Adrenal gland (tissue), 12 donors: ENCODE measurements around the gene CLDN5. TPM values are rescaled to one million over a fixed set of nuclear protein-coding genes. Genes with fewer than 3 reads are reported as not detected.

Experiments used
- DNase-seq, 7 donors: peaks; one replicate each; pipeline ENCODE4 v3.0.0-alpha.2; 2019 to 2020
- H3K27ac ChIP-seq, 5 donors: fragments of 200-600 bp; sonication (generic) in 4 of 5; 1 replicate in 3 of 5; 2 replicates in 2 of 5; pipeline versions ENCODE4 v1.5.1 to v1.8.0; 2016 to 2020; ENCODE audit warnings: mild to moderate bottlenecking in 1 of 5
- H3K27me3 ChIP-seq: fragments of 200-600 bp; 2 replicates; pipeline ENCODE4 v1.8.0; 2021
- H3K36me3 ChIP-seq, 2 donors: fragments of 200-600 bp; replicated peaks in 1 of 2; 1 replicate in 1 of 2; 2 replicates in 1 of 2; pipeline versions ENCODE4 v1.5.1 to v1.8.0; 2018 to 2022
- H3K4me1 ChIP-seq, 2 donors: fragments of 200-600 bp; replicated peaks in 1 of 2; 1 replicate in 1 of 2; 2 replicates in 1 of 2; pipeline versions ENCODE4 v1.5.1 to v1.8.0; 2018 to 2021
- H3K4me3 ChIP-seq, 4 donors: fragments of 200-600 bp; sonication (generic) in 3 of 4; one replicate each; pipeline ENCODE4 v1.5.1; 2016 to 2018
- H3K9me3 ChIP-seq, 3 donors: fragments of 200-600 bp; sonication (generic) in 1 of 3; replicated peaks in 1 of 3; 1 replicate in 2 of 3; 2 replicates in 1 of 3; pipeline versions ENCODE4 v1.5.1 to v1.8.0; 2016 to 2021
- POLR2A ChIP-seq, 2 donors: fragments of 450-650 bp; IDR thresholded peaks; one replicate each; pipeline ENCODE4 v1.6.1; 2017; ENCODE audit warnings: antibody characterized with exemption in 2 of 2, mild to moderate bottlenecking in 2 of 2, moderate library complexity in 1 of 2
- WGBS, 4 donors: extraction: QIAGEN DNeasy Blood & Tissue Kit in 2 of 4; methylation state at CpG; one replicate each; pipeline versions ENCODE4 v1.1.5 to v1.1.7; 2013 to 2017; 5-methylcytosine and 5-hydroxymethylcytosine counted together
- intact Hi-C, 2 donors: fragments of 100-400 bp; cut with DNase I; formaldehyde crosslinking; loops; one replicate each; pipeline versions ENCODE4 v1.14.1 to v1.15.0; 2022 to 2023
- polyA plus RNA-seq, 3 donors: library from polyadenylated mRNA; stranded (reverse); fragments of 200-250 nt in 2 of 3; fragments of 350-450 nt in 1 of 3; fragmentation: Illumina TruSeq in 1 of 3; extraction: RNeasy Lipid Tissue Mini Kit (QIAGEN cat#74804) in 1 of 3; gene quantifications; one replicate each; pipeline ENCODE4 v1.2.3, GENCODE V29; 2013 to 2014
- total RNA-seq, 9 donors: library from RNA; depleted of rRNA in 4 of 9; stranded (reverse); fragments of >200 nt in 4 of 9; fragments of 120-200 nt in 1 of 9; fragmentation: NEBNext Ultra II Directional in 1 of 9; extraction: Animal tissue kit (Norgen Biotek cat#: 25700) in 1 of 9; gene quantifications; one replicate each; pipeline versions ENCODE4 v1.1.0 to v1.2.4, GENCODE V29; 2013 to 2023
- TF ChIP-seq, protein P1 (sequence below), 6 experiments: fragments of 450-650 bp in 4 of 6; fragments of 200-600 bp in 2 of 6; sonication (generic) in 1 of 6; IDR thresholded peaks; 1 replicate in 5 of 6; 2 replicates in 1 of 6; pipeline versions ENCODE4 v1.5.1 to v1.8.0; 2016 to 2021; ENCODE audit warnings: antibody characterized with exemption in 6 of 6, mild to moderate bottlenecking in 2 of 6, moderate library complexity in 1 of 6
- donor health status: healthy with polysubstance abuse.
- donor health status: Bipolar disorder and iron deficiency.
- donor health status: DM: yes; HTN: yes; CAD: no.
- donor health status: DM: no; HTN: no; CAD: no.
- donor health status: DM: no; HTN: no; CAD: no.
- donor health status: DM: yes; HTN: yes; CAD: no.

CLDN5 gene
- total and polyA plus RNA-seq, 12 donors = 0.40 to 122 (median 31.3) TPM

- no peak for DNase-seq
- Histone ChIP-seq H3K27ac (no peak overlapping the region), H3K27me3 (no peaks in the 10 kb centered on the region), H3K36me3 (no peaks in the 10 kb centered on the region), H3K9me3 (no peaks in the 10 kb centered on the region), H3K4me1 (no peaks in the 10 kb centered on the region), H3K4me3 (no peak overlapping the region)
- 79 to 93% (median 89%) methylated on average over 7 to 8 of the region's 8 CpGs for WGBS, 4 donors
- TF ChIP-seq POLR2A (IDR thresholded peaks at IDR 0.05) = no peak
- TF ChIP-seq, protein P1, sequence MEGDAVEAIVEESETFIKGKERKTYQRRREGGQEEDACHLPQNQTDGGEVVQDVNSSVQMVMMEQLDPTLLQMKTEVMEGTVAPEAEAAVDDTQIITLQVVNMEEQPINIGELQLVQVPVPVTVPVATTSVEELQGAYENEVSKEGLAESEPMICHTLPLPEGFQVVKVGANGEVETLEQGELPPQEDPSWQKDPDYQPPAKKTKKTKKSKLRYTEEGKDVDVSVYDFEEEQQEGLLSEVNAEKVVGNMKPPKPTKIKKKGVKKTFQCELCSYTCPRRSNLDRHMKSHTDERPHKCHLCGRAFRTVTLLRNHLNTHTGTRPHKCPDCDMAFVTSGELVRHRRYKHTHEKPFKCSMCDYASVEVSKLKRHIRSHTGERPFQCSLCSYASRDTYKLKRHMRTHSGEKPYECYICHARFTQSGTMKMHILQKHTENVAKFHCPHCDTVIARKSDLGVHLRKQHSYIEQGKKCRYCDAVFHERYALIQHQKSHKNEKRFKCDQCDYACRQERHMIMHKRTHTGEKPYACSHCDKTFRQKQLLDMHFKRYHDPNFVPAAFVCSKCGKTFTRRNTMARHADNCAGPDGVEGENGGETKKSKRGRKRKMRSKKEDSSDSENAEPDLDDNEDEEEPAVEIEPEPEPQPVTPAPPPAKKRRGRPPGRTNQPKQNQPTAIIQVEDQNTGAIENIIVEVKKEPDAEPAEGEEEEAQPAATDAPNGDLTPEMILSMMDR (IDR thresholded peaks at IDR 0.05) = no peak
- intact Hi-C loops = no loop called here
Measured at GRCh38 chr22:19547620-19548019, 23.4 kb upstream of the CLDN5 start.

GRCh38 chr22:19546680-19547079 is 22.5 kb upstream of the CLDN5 start:
- TF ChIP-seq, protein P1 (IDR thresholded peaks at IDR 0.05) = no peak
- no peak for TF ChIP-seq POLR2A (IDR thresholded peaks at IDR 0.05)
- no peak overlapping the region for H3K27ac ChIP-seq
- no peaks in the 10 kb centered on the region for H3K27me3 ChIP-seq
- intact Hi-C loops = no loop called here
- H3K9me3 ChIP-seq = no peaks in the 10 kb centered on the region
- H3K4me3 ChIP-seq = no peak overlapping the region
- H3K36me3 ChIP-seq = no peaks in the 10 kb centered on the region
- H3K4me1 ChIP-seq = no peaks in the 10 kb centered on the region
- WGBS, 4 donors = 57 to 69% (median 60%) methylated on average over 6 of the region's 6 CpGs
- DNase-seq = no peak

DNA sequence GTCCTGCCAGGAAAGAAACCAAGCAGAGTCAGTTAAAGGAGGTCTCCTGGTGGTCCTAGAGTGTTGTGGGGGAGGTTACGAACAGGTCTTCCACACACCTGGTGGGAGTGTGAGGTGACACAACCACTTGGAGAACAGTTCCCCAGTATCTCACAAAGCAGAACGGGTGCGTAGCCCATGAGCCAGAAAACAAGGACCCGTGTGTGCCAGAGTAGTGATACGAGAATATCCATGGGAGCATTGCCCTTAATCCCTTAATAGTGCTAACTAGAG is 21.7 kb upstream of the CLDN5 start:
- no peaks in the 10 kb centered on the region for H3K27me3 ChIP-seq
- TF ChIP-seq, protein P1 (IDR thresholded peaks at IDR 0.05) = no peak
- WGBS, 4 donors = 75 to 85% (median 80%) methylated on average over 5 of the region's 5 CpGs

DNA sequence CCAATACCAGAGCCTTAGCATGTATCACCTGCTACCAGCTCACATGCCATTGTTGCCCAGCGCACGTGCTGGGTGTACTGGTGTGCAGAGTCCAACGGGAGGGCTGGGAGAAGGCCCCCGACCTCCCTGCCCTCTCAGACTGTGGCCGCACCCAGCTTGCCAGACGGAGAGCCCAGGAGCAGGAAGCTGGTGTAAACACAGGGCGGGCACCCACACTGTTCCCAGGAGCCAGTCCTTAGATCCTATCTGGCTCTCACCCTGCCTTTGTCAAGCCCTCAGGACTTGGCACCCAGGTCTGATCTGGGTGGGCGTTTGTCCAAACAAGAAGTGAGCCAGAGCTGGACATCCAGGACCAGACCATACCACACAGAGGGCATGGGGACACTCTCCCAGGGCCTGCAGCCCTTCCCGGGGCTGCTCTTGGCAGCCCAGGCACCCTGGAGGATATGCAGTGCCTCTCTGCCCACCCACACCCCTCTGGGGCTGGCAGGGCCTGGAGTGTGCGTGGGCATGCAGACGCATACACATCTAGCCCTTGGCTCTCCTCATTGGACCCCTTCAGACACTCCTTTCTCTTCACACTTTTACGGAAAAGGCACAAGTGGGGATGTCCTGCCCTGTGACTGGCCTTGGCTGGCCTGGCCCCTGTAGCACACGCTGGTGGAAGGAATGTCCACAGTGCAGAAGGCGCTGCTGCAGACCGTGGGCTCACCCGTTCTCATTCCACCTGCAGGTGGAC is 19.9 kb upstream of the CLDN5 start:
- TF ChIP-seq POLR2A (IDR thresholded peaks at IDR 0.05) = no peak
- TF ChIP-seq, protein P1 (IDR thresholded peaks at IDR 0.05) = no peak
- no peaks in the 10 kb centered on the region for H3K9me3 ChIP-seq
- intact Hi-C loops = no loop called here
- H3K27me3 ChIP-seq = no peaks in the 10 kb centered on the region
- no peaks in the 10 kb centered on the region for H3K36me3 ChIP-seq
- no peaks in the 10 kb centered on the region for H3K4me1 ChIP-seq
- DNase-seq = no peak
- no peak overlapping the region for H3K4me3 ChIP-seq
- no peak overlapping the region for H3K27ac ChIP-seq
- WGBS, 4 donors = 72 to 76% (median 75%) methylated on average over 12 to 16 of the region's 16 CpGs

More for the DNA sequence above, 21.7 kb upstream of the CLDN5 start:
- DNase-seq = no peak
- H3K4me3 ChIP-seq = no peak overlapping the region
- H3K4me1 ChIP-seq = no peaks in the 10 kb centered on the region
- no peaks in the 10 kb centered on the region for H3K9me3 ChIP-seq
- intact Hi-C loops = no loop called here
- no peak overlapping the region for H3K27ac ChIP-seq
- no peaks in the 10 kb centered on the region for H3K36me3 ChIP-seq
